ENCODE results near the gene FNIP2.

FNIP2 gene

DNA sequence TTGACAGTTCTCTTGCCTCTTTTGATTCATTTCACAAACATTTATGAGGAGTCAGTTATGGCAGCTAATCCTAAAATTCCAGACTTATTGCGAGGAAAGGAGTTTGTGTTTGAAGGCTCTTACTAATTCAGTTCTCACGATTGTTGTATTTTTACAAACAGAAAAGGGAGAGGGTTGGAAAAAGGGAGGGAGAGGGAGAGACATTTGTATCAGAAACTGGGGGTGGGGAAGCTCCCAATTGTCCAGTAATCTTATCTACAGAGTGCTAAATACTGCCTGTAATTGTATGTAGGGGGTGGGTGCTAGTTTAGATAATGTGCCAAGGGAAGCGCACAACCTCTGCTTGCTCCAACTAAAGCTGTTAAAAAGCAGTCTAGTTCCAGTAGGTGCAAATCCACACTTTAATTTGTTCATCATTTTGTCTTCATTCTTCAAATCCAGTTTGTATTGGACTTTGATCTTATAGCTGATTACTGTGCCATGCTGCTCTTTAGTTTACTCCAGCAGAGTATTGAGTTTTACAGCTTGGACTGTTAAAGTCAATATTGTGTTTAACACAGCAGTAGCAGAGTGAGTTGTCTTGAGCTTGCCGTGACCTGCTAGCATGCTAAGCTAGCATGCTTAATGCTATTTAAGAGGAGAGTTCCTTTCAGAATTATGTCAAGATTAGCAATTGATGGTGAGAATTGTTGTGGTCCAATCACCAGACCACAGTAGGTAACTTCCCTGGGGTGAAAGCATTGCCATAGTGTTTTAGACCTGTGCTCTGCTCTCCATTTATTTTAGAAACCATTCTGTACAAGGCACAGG lies 13.9 kb downstream of the FNIP2 start:
- no peaks in the 10 kb centered on the region for H3K36me3 ChIP-seq (ENCODE audit: control insufficient read depth, insufficient read depth, low read length)
- H2AFZ ChIP-seq = no peak overlapping the region
- peaks cover 16% of the 10 kb centered on the region for H3K4me1 ChIP-seq
- H3K4me2 ChIP-seq (ENCODE audit: low read length) = no peak overlapping the region
- TF ChIP-seq, protein P1, sequence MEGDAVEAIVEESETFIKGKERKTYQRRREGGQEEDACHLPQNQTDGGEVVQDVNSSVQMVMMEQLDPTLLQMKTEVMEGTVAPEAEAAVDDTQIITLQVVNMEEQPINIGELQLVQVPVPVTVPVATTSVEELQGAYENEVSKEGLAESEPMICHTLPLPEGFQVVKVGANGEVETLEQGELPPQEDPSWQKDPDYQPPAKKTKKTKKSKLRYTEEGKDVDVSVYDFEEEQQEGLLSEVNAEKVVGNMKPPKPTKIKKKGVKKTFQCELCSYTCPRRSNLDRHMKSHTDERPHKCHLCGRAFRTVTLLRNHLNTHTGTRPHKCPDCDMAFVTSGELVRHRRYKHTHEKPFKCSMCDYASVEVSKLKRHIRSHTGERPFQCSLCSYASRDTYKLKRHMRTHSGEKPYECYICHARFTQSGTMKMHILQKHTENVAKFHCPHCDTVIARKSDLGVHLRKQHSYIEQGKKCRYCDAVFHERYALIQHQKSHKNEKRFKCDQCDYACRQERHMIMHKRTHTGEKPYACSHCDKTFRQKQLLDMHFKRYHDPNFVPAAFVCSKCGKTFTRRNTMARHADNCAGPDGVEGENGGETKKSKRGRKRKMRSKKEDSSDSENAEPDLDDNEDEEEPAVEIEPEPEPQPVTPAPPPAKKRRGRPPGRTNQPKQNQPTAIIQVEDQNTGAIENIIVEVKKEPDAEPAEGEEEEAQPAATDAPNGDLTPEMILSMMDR (IDR thresholded peaks at IDR 0.05) = no peak
- no peak overlapping the region for H3K4me3 ChIP-seq (ENCODE audit: low read depth, low read length)
- H3K27ac ChIP-seq = no peak overlapping the region
- H3K27me3 ChIP-seq (ENCODE audit: control insufficient read depth, insufficient read depth, low read length) = no peaks in the 10 kb centered on the region
- H3K79me2 ChIP-seq = peaks cover 6% of the 10 kb centered on the region
- no peak overlapping the region for H3K9ac ChIP-seq
- H3K9me3 ChIP-seq (ENCODE audit: control insufficient read depth, low read length) = no peaks in the 10 kb centered on the region

GRCh38 chr4:158783785-158784184 lies 15.0 kb downstream of the FNIP2 start:
- peaks cover 9% of the 10 kb centered on the region for H3K79me2 ChIP-seq
- no peak overlapping the region for H3K4me2 ChIP-seq (ENCODE audit: low read length)
- H3K4me3 ChIP-seq (ENCODE audit: low read depth, low read length) = no peak overlapping the region
- no peak overlapping the region for H3K9ac ChIP-seq
- no peak overlapping the region for H2AFZ ChIP-seq
- no peaks in the 10 kb centered on the region for H3K9me3 ChIP-seq (ENCODE audit: control insufficient read depth, low read length)
- no peaks in the 10 kb centered on the region for H3K27me3 ChIP-seq (ENCODE audit: control insufficient read depth, insufficient read depth, low read length)
- no peaks in the 10 kb centered on the region for H3K36me3 ChIP-seq (ENCODE audit: control insufficient read depth, insufficient read depth, low read length)
- H3K4me1 ChIP-seq = peaks cover 16% of the 10 kb centered on the region
- no peak overlapping the region for H3K27ac ChIP-seq
- TF ChIP-seq, protein P1 (IDR thresholded peaks at IDR 0.05) = no peak

DNA sequence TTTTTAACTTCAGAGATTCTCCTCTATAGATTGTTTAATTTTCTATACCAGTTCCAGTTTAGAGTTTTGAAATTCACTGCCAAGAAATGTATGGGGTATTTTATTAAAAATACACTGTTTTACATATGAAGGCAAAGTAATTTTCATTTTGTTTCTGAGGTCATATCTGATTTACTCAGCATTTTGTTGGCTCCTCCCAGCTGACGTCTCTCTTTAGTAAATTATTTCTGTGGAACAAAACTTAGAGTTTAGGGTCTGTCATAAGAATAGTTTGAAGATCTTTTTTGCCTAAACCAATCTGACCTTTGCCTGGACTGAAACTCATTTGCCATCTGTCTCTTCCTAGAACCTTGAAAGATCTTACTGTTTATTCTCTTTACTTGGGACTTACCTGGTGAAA lies 16.9 kb downstream of the FNIP2 start:
- no peak overlapping the region for H3K9ac ChIP-seq
- H3K27ac ChIP-seq = peak overlapping the region; percentile 47
- H3K9me3 ChIP-seq (ENCODE audit: control insufficient read depth, low read length) = no peaks in the 10 kb centered on the region
- peak overlapping the region; percentile 28 for H2AFZ ChIP-seq
- H3K4me1 ChIP-seq = peaks cover 16% of the 10 kb centered on the region
- H3K4me2 ChIP-seq (ENCODE audit: low read length) = peak overlapping the region; percentile 26
- TF ChIP-seq, protein P1 (IDR thresholded peaks at IDR 0.05) = no peak
- H3K27me3 ChIP-seq (ENCODE audit: control insufficient read depth, insufficient read depth, low read length) = no peaks in the 10 kb centered on the region
- H3K4me3 ChIP-seq (ENCODE audit: low read depth, low read length) = no peak overlapping the region
- H3K79me2 ChIP-seq = peaks cover 16% of the 10 kb centered on the region
- no peaks in the 10 kb centered on the region for H3K36me3 ChIP-seq (ENCODE audit: control insufficient read depth, insufficient read depth, low read length)

DNA sequence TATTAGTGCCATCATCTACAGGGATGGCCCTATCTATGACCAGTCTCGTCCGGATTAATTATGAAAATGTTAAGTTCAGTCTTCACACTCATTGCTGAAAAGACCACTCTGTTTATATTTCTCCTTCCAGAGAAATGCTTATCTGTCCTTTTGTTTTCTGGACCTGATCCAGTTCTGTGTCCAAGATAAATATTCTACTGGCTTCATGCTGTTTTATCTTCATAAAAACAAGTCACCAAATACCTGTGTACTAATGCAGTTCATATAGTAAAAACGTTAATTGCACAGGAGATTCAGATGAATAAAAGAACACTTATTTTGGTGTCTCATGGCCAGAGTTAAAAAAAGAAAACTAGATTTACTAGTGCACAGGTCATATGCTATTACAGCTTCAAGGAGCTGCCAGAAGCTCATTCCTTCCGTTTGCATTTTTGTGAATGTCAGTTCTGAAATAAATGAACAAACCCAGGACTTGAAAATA lies 17.3 kb downstream of the FNIP2 start:
- H3K9ac ChIP-seq = no peak overlapping the region
- H3K79me2 ChIP-seq = peaks cover 16% of the 10 kb centered on the region
- no peak overlapping the region for H3K4me3 ChIP-seq (ENCODE audit: low read depth, low read length)
- H3K4me2 ChIP-seq (ENCODE audit: low read length) = peak overlapping the region; percentile 26
- H3K36me3 ChIP-seq (ENCODE audit: control insufficient read depth, insufficient read depth, low read length) = no peaks in the 10 kb centered on the region
- H3K9me3 ChIP-seq (ENCODE audit: control insufficient read depth, low read length) = no peaks in the 10 kb centered on the region
- no peaks in the 10 kb centered on the region for H3K27me3 ChIP-seq (ENCODE audit: control insufficient read depth, insufficient read depth, low read length)
- peak overlapping the region; percentile 47 for H3K27ac ChIP-seq
- H2AFZ ChIP-seq = peak overlapping the region; percentile 28
- peaks cover 16% of the 10 kb centered on the region for H3K4me1 ChIP-seq
- TF ChIP-seq, protein P1 (IDR thresholded peaks at IDR 0.05) = no peak

DNA sequence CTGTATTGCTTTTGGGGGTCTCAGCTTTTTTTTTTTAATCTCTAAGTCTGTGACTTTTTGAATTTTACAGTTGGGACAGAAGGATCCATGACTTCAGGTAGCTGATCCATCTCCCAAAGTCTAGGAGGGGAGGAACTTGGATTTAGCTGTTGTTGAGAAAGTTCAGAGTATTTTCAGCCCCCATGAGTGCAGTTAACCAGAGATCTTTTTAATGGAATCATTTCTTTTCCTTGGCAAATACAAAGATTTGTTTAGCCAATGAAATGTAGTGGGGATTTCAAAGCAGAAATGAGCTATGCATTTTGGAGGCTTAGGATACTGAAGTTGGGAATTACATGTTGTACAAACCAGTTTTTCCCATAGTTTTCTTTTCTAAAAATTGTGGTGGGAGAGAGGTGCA lies 18.1 kb downstream of the FNIP2 start:
- Histone ChIP-seq H3K9me3 (ENCODE audit: control insufficient read depth, low read length) (no peaks in the 10 kb centered on the region), H2AFZ (no peak overlapping the region), H3K9ac (no peak overlapping the region), H3K36me3 (ENCODE audit: control insufficient read depth, insufficient read depth, low read length) (no peaks in the 10 kb centered on the region), H3K27me3 (ENCODE audit: control insufficient read depth, insufficient read depth, low read length) (no peaks in the 10 kb centered on the region), H3K4me2 (ENCODE audit: low read length) (peak overlapping the region; percentile 26), H3K4me3 (ENCODE audit: low read depth, low read length) (no peak overlapping the region), H3K4me1 (peaks cover 16% of the 10 kb centered on the region), H3K27ac (no peak overlapping the region), H3K79me2 (peaks cover 18% of the 10 kb centered on the region)
- TF ChIP-seq, protein P1 (IDR thresholded peaks at IDR 0.05) = no peak

Measured in parathyroid adenoma (tissue), 2 donors.